HG03460 (cell line): Measurements from ENCODE around the gene PPP3CA.
"Not testable (repeated sequence)": the region's sequence is repeated elsewhere in the genome, so short reads cannot be mapped to it uniquely, and the experiment has no call there.

Experiments used
- ATAC-seq: cut with Tn5 transposase; IDR thresholded peaks from one replicate; pipeline ENCODE4 v1.9.1; 2021; ENCODE audit not compliant: unreplicated experiment

PPP3CA gene

DNA sequence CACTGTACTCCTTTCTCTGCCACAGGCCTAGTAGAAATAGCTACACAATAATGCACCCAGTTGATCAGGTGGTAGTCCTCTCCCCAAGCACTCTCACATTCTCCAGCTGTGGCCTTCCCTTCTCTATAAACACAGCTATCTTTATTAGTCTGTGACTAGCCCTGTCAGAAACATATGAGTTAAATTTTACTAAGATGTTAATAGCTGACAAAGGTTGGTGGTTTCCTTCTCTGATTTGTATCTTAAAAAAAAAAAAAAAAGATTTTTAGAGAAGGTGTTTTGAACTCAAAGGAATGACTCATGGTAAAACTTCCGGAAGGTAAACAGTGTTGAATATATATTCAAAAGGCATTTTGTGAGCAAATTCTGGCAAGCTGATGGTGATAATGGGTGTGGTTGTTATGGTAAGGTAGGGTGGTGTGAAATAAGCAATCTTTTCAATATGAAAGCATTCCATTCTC is 327.4 kb downstream of the PPP3CA start:
- ATAC-seq = peak; percentile 69

- no peak for ATAC-seq
Observed at GRCh38 chr4:101019313-101019712, 328.0 kb downstream of the PPP3CA start.

DNA sequence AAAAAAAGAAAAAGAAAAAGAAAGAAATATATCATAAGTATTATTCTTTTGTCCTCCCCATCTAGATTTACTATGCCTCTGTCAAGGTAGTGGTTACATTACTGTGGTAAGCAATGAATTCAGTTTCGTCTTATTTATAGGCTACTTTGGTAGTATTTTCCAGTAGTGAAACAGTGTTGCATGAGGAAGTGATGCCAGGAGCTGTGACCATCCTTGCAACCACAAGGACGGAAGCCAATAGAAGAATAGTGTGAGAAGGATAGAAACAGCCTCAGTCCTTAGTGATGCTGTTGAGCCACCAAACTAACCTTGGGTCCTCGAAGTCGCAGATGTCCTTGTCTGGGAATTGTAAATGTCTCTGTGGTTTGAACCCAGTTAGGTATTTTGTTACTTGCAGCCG is 328.5 kb downstream of the PPP3CA start:
- peak; percentile 56 for ATAC-seq

DNA sequence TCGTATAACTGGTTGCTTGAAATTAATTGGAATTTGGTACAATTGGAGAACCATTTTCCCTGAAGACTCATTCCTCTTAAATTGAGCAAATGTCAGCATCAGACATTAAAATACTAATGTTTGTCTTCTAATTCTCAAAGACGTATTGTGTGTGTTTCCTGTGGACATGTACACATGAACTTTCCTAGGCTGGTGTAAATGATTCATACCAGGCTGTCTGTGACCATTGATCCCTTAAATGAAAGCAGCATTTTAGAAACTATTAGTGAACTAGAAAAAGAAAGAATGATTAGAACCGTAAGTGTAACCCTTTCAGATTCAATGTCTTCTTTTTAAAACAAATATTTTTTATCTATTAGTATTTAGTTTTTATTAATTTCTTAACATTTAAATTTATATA is 332.9 kb downstream of the PPP3CA start:
- ATAC-seq = peak; percentile 42

DNA sequence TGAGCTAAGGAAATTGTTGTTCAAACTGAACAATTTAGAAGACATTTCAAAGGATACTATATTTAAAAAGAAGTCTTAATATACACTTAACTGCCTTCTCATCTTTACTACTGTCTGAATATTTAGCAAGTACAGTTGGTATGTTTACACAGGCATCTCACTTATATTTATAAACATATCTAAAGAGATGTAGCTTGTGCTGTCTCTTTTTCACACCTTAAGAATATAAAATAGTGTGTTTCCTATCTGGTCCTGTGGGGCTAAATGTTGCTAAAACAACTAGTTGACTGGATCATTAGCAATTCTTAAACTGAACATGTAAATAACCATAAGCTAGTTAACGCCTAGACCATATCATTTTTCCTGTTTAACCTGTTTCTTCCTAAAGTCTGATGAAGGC is 336.3 kb downstream of the PPP3CA start:
- no peak for ATAC-seq

GRCh38 chr4:101009471-101009870 is 337.9 kb downstream of the PPP3CA start:
- peak; percentile 66 for ATAC-seq

DNA sequence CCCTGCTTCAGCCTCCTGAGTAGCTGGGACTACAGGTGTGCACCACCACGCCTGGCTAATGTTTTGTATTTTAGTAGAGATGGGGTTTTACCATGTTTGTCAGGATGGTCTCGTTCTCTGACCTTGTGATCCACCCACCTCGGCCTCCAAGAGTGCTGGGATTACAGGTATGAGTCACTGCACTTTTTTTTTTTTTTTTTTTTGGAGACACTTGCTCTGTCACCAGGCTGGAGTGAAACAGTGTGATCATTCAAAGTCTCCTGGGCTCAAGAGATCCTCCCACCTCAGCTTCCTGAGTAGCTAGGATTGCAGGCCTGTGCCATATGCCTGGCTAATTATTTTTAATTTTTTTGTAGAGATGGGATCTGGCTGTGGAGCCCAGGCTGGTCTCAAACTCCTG is 338.8 kb downstream of the PPP3CA start:
- no peak for ATAC-seq

DNA sequence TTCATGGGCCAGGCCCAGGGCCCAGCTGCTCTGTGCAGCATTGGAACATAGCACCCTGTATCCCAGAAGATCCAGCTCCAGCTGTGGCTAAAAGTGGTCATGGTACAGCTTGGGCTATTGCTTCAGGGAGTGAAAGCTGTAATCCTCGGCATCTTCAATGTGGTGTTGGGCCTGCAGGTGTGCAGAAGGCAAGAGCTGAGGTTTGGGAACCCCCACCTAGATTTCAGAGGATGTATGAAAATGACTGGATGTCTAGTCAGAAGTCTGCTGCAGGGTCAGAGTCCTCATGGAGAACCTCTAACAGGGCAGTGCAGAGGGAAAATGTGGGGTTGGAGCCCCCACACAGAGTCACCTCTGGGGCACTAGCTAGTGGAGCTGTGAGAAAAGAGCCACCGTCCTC is 341.7 kb downstream of the PPP3CA start:
- peak; percentile 43 for ATAC-seq

DNA sequence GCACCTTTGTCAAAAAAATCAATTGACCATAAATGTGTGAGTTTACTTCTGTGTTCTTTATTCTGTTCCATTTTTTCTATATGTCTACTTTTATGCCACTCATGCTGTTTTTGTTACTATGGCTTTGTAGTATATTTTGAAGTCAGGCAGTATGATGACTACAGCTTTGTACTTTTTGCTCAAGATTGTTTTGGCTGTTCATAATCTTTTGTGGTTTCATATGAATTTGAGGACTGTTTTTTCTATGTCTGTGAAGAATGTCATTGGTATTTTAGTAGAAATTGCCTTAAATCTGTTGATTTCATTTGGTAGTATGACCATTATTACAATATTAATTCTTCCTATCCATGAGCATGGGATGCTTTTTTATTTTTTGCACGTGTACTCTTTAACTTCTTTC is 346.8 kb downstream of the PPP3CA start:
- ATAC-seq = no peak

- no peak for ATAC-seq
Observed at GRCh38 chr4:100995671-100996070, 351.7 kb downstream of the PPP3CA start.

DNA sequence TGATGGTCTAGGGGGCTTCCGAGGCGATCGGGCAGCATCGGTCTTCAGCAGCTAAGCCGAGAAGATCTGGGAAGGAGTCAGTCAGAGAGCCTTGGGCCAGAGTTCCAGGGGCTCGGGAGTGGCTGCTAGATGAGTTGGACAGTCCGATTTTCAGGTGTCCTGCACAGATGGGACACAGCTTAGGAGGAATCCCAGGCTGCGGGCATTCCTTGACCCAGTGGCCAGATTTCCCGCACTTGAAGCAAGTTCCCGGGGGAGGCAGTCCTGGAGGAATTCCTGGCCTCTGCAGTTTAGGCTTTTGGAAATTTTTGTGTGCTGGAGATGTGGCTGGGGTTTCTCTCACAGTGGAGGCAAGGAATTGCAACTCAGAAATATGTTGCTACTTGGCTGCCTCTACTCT is 352.3 kb downstream of the PPP3CA start:
- not testable (repeated sequence) for ATAC-seq

- ATAC-seq = not testable (repeated sequence)
Observed at GRCh38 chr4:100991332-100992069, 355.8 kb downstream of the PPP3CA start.

- no peak for ATAC-seq
Observed at GRCh38 chr4:100989401-100989800, 357.9 kb downstream of the PPP3CA start.

DNA sequence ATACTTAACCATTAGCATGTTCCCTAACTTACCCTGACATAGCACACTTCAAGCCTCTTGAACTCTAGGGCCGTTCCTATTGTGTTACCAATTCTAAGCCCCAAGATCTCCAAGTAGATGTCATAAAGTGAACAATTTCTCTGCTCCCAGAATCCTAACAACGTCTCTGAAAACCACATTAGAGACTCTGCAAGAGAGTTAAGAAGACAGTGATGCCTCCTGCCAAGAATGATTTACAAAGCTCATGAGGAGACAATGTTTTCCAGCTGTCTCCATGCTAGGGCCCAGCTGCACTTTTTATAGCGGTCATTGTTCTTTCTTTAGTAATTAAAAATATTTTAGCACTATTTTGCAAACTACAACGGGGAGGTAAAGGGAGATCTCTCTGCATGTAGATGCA is 358.4 kb downstream of the PPP3CA start:
- ATAC-seq = no peak

DNA sequence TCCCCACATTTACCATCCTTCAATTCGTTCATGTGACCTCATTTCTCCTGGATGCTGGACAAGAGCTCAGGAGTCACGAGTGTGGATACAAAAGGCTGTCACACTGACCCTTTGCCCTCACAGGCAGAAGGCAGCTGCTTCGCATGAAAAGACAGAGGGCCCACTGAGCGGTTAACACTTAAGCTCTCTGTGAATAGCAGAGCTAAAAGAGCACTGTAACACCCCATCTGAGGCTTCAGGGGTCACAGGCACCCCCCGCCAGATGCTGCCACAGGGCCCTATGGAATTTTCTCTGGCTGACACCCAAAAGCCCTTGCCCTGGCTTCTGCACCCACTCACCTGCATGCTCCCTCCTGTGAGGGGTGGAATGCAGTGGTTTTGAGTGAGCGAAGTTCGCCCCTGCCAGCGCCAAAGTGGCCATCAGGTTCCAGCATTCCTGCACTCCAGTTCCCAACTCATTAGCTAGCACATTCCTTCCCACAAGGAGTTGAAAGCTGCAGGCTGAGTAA is 360.9 kb downstream of the PPP3CA start:
- ATAC-seq = no peak

DNA sequence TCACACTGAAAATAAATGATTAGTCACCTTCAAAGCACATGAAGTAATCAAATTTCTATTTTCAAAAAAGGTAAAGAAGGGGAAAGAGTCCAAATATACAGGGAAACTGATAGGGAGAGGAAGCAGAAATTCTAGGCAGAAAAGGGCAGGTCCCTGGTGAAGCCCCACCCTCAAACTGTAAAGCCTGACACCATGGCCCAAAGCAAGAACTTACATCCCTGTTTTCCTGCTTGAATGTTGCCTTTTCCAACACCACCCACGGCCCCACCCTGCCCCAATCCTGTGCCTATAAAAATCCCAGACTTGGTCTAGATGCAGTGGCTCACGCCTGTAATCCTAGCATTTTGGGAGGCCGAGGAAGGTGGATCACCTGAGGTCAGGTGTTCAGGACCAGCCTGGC is 361.8 kb downstream of the PPP3CA start:
- no peak for ATAC-seq

- ATAC-seq = no peak
Observed at GRCh38 chr4:100984901-100985300, 362.4 kb downstream of the PPP3CA start.

DNA sequence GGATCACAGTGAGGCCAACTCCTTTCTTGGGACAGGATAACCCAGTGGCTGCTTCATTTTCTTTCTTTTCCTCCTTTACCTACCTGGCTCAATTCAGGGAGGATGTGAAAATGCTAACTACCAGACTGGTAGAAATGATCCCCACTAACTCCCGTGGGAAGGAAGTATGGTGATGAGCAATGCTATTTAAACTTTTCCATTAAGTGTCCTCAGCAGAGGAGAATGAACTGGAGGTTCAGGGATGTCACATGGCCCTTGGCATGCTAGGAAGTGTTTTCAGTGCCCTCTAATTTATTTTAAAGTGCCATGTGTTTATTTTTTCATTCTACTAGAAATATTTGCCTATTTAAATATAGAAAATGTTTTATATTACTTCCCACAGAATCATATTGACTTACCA is 363.9 kb downstream of the PPP3CA start:
- ATAC-seq = no peak

DNA sequence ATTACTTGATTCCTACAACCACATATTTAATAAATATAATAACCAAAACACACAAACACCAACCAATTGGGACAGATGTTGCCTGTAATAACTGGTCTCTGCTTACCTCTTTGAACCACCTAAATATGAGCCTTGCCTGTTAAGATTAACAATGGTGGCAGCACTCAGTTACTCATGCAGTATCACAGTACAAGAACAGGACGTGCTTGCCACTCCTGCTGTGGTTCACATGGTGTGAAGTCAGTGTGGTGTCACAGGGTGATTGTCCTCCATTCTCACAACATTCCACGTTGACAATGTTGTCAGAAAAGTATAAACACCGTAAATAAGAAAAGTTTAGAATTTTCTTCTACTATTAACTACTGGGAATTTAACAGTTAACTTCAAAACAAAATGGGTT is 365.0 kb downstream of the PPP3CA start:
- no peak for ATAC-seq

DNA sequence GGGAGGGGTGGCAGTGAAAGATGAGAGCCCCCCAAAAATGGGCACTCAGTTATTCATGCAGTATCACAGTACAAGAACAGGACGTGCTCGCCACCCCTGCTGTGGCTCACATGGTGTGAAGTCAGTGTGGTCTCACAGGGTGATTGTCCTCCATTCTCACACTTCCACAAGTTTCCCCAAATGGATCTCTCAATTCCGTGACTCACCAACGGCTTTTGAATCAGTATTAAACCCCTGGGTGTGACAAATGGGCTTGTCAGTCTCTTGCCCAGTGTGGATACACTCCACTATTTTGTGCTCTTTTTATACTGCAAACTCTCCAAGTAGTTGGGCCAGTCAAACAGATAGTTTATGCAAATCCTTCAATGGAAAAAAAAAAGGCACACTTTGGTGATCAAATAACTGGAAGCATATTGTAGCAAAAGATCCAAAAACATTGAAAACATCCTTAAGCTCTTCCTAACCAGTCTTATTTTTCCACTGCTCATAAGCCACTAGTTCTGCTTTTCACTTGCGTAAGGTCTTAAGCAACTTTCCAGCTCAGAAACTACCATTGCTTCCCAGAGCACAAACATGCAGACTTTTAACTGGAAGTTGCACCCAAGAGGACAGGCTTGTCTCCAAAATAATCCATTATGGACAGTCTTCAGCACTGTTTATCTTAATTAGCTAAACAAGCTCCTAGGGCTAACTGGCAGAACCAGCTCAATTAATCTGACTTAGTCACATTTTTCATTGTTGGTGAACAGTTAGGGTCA is 365.7 kb downstream of the PPP3CA start:
- no peak for ATAC-seq

- ATAC-seq = no peak
Observed at GRCh38 chr4:100979736-100980135, 367.6 kb downstream of the PPP3CA start.

GRCh38 chr4:100977746-100978397 is 369.5 kb downstream of the PPP3CA start:
- no peak for ATAC-seq
